ENCODE measurements around the gene SMAD3.
A peak's percentile ranks its signal among the peaks of the same experiment; 100 is the strongest.

The SMAD3 gene

DNA sequence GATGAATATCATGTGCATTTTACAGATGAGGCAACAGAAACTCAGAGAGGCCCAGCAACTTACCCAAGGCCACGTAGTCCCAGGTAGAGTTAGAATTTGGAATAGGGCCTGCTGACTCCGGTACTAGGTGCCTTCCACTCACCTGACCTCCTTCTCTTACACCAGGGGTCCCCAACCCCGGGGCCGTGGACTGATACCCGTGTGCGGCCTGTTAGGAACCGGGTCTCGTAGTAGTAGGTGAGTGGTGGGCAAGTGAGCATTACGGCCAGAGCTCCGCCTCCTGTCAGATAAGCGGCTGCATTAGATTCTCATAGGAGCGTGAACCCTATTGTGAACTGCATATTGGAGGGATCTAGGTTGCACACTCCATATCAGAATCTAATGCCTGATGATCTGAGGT, 64.8 kb downstream of the SMAD3 start:
- DNase-seq: no peak

DNA sequence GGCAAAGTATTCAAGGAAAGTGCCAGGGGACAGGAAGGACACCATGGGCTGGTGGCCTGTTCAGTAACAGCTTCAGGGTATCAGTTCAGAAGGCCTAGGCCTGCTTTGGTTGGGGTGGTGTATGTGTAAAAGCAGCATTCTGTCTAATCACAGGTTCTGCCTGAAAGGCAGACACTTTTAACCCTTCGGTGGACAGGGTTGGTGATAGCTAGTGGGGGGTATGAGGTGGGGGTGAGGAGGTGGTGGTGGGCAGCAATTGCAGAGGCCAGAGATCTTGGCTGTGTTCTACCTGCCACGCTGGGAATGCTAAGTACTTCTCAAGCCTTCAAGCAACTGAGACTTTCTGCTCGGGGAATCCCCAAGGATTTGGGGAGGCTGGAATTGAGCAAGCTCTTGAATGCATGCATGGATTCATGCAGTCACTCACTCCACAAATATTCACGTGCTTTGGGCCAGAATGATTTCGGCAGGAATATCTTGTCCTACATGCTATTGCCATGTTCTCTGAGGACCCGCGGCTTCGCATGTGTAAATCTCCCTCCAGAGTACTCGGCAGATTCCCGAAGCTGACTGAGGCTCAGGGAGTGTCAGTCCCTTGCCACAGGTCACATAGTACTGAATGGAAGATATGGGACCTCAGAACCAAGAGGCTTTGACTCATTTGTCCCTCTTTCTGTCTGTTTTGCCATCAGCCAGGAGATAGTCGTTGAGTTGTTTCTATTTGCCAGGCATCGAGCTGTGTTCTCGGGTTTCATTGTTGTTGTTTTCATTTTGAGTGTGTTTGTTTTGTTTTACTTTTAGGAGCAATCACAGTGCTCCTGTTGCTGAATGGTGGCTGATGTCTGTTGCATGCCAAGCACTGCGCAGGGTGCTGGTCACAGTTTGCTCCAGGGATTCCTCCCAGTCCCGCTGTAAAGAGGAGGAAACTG, 65.5 kb downstream of the SMAD3 start:
- no peak for DNase-seq

DNA sequence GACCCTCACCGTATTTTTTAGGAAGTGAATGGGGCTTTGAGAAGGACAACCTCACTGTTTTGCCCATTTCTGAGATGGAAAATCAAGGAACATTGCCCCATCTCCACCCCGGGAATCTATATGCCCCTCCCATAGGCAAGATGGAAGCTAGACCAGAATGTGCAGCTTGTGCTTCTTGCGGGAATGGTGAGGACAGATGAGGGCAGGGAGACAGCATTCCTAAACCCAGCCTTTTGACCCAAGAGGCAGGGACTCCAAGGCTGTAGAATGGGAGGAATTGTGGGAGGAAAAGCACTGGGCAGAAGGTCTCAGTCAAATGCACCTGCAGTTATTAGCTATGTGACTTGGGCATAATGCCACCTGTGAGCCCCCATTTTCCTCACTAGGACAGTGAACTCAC, 66.9 kb downstream of the SMAD3 start:
- no peak for DNase-seq

DNA sequence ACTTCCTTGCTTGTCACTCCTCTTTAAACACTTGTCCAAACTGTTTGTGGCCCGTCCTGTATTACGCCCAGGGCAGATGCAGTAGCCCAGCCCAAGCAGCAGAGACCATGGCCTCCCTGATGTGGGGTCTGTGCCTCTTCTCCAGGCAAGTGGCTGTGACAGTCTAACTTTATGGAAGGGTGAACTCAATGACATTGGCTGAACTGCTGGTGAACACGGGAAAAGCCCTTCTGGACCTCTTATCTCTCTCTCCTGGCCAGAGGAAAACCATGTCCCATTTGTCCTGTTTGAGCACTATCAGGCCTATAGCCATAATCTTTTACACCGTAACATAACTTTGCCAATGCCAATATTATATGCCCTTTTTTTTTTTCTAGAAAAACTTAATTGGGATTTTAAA, 67.6 kb downstream of the SMAD3 start:
- no peak for DNase-seq

DNA sequence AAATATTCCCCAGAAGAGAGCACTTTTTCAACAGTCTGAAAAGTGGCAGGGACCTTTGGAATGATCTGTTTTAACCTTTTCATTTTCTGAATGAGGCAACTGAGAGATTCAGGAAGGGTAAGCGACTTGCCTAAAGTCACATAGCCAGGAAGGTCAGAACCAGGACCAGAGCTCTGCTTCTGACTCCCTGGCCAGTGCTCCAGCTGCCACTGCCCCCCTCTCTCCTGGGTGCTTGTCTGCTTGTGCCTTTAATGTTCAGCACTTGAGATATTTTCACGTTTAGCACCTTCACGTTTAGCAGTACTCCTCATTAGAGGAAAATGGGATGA, 68.3 kb downstream of the SMAD3 start:
- no peak for DNase-seq

DNA sequence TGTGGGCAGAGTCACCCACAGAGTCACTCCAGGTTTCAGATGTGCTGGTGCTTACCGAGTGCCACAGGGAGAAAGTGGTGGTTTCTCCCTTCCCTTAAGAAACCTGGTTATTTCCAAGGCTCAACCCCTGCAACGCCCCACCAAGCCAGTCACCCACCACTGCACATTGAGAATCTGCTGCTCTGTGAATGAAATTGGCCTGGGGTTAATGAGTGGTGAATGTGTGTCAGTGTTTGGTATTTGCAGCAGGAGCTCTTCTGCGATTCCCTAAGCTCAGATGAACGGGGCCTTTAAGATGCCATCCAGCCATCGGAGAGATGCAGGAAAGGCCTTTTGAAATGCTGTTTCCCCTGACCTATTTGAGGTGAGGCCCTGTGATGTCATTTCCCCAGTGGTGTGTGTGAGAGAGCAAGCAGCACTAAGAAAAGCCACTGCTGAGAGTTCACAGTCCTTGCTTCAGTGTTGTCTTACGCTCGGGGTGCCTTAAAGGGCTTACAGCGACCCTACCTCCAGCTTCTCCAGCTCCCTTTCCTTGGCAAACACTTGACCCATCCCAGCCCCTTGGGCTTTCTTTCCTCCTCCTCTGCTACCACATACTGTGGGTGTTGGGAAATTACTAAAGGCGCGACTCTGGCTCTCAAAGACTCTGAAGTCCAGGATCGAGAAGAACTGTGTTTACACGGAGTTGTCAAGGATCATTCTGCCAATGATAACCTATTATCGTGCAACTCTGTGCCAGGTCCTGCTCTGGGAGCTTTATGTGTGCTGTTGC, 68.9 kb downstream of the SMAD3 start:
- peak; percentile 76 for DNase-seq

DNA sequence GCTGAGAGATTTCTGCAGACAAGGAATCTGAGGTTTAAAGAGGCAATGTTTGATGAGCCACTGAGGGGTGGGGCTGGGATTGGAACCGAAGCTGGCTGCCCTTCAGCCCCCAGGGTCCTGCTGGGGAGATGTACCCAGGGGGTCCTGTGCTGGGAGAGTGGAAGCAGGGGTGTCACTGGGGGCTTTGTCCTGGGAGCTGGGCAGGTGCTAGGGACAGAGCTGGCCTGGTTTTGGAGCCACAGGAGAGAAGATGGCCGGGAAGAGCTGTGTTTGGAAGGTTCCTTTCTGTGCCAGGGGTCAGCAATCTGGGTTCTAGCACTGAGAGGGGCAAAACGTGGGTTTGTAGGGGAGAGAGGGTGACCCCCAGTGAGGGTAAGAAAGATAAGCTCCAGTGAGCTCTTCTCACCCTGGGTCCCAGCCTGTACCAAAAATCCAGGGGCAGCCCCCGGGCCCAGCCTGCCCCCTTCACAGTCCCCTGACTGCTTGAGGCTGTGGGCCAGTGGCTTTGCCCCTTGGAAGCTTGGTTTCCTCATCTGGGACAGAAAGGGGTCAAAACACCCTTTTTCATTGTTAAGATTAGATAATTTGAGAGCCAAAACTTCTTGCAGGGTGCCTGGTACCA, 69.6 kb downstream of the SMAD3 start:
- no peak for DNase-seq

DNA sequence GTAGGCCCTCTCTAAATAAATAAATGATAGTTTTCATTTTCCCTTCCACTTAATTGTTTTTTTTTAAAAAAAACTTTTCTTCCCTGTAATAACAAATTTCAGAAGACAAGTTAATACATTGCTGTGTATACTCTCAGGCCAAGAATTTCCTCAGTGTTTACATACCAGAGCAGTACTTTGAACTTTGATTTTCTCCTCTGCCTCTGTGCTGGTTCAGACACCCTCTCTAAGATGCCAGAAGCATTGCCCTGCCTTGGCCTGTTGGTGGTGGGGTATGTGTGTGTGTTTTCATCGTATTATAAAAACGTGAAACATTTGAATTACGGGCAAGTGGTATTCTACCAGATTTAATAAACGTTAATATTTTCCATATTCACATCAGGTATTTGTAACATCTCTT, 70.1 kb downstream of the SMAD3 start:
- DNase-seq: no peak

DNA sequence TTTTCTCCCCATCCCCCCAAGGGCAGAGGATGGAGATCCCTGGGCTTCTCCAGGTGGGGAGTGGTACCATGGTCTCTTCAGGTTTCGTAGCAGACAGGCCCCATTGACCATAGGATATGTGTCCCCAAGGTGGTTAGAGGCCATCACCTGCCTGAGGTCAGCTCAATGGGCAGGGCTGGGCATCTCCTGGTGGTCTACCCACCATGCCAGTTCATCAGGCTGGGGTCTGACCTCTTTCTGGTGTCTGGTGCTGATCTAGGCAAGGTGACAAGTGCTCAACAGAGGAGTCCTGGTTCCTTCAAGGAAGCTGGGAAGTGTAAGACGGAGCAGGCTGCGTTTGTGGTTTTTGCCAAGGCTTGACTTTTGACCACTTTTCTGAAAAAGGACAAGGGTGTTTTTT, 71.4 kb downstream of the SMAD3 start:
- DNase-seq: no peak

DNA sequence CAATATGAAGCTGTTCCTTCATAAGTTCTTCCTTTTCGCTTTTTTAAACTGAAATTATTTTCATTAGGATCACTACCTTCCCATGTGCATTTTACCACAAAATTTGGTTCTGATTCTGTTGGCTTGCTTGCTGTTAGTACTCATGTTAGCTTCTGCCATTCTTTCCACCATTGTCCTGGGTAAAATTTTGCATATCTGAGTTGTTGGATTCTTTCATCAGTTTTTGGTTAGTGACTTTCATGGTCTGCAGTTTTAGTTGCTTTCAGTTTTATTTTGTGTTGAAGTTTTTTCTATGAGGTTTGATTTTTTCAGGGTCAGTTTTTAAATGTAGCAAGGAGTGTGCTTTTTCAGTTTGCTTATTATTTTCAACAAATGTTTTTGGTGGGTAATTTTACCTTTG, 71.9 kb downstream of the SMAD3 start:
- no peak for DNase-seq

DNA sequence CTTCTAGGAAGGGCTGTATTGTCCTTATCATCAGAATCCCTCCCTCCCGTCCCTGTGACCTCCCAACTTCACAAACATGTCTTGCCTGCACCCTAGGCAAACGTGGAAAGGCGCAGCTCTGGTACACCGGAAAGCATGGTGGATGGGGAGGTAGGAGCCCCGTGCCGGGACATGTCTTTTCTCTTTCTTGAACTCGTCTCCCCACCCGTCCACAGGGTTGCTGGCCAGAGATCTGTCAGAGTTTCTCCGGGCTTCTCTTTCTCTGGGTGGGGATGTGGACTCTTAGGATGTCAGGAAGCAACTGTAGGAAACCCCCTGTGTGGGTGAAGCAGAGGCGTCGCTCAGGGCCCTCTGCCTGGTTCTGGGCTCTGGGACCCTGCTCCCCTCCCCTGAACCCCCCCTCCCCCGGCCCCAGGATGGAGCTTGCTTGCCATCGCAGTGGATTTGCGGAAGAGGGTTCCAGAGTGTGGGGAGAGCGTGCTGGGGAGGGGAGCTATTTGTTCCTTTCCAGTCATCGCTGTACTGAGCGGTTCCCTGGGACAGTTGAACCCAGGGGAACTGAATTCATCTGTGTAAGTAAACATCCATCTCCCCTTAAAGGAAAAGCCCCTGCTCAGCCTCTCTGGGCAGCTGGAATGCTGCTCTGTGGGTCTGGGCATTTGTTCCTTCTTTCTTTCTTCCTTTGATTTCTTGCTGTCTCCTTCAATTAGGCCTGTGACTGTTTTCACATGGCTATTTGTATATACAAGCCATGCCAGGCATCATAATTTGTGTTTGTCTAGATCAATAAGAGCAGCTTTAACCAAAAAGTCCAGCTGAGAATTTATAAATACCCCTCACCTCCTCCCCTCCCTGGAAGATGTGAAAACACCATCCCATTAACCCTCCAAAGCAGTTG, 72.8 kb downstream of the SMAD3 start:
- no peak for DNase-seq

DNA sequence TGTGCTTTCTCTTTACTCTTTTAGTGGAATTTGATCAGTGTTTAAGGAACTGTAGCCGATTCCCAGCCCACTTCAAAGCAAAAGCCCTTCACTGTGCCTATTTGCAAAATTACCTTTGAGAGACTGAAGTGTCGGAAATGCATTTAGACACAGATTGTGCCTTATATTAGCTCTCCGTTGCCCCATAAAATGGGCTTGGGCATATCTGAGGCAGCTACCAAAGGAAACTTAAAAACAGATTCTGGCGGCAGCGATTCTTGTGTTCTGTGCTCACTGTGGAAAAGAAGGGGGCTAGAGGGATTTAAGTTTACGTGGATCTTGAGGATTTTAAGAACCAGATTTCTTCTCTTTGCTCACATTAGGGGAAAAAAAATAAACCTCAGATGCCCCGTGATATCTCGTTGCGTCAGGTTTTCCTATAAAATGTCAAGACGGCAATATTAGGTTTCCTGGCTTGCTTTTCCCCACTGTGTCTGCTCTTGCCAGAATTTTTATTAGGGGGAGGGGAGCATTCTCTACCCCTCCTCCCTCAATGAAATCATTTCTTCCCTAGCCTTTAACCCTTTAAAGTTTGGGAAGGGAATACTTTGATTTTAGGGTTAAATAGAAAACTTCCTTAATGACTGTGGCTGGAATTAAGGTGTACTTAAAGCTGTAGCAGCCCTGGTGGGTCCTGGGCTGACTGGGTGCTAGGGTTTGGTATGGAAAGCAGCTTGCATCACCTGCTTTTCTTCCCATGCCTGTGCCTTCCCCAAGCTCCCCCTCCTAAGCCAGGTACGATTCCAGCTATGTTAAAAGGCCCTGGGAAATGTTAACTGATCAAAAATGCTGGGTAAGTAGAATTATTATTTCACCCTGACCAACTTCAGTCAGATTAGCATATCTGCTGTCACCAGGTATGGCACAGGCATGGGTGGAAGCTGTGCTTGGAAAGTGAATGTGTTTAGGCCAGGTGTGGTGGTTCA, 73.8 kb downstream of the SMAD3 start:
- no peak for DNase-seq

DNA sequence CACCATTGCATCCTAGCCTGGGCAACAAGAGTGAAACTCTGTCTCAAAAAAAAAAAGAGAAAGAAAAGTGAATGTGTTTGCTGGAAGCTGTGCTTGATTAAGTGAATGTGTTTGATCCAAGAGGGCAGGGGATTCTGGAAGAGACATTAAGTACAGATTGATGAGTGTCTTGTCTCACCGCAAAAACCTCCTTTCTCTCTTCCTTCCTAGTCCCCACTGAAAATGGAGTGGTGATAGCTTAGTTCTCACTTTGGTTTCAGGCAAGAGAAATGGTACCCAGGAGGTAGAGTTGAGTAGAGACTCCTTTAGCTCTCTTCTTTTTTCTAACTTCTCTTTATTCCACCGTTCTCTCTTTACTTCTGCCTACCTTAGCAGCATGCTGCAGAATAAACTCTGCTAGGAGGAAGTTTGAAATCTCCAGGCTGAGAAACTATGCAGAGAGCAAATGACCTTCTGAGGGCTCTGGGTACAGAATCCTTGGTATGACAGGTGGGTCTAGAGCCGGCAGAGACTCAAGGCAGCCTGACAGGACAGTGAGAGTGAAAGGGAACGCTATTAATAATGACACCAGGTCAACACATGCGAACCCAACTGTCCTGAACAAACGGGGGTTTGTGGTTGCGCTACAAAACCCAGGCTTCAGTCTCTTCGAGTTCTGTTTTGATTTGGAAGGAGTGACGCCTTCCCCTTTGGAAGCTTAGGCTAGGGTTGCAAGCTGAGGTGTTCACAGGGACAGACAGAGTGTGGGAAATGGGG, 74.9 kb downstream of the SMAD3 start:
- no peak for DNase-seq

DNA sequence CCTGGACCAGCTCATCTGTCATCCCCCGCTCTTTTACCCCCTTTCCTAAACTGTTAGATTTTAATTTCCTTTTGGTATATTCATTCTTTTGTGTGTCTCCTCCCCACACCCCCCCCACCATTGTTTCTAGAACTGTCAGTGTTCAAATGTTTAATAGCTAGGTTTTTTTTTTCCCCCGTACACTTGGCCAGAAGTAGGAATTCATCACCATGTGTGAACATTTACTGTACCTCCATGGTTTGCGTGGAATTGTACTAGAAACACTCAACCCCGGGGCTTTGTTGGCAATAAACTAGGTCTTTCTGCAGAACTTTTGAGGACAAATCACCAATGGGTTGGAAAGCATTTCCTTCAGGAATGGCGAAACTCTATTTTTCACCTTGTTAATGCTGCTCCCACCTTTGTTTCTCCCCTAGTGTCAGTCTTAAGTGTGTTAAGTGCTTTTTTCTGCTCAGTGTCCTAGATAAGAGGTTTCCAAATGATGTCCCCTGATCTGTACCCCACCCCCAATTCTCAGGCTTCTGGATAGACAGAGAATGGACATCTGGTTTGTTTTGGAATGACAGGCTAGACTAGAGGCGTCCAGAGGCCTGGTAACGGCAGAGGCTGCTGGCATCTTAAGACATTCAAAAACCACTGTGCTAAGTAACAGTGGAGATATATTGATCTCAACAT, 76.8 kb downstream of the SMAD3 start:
- DNase-seq: no peak

DNA sequence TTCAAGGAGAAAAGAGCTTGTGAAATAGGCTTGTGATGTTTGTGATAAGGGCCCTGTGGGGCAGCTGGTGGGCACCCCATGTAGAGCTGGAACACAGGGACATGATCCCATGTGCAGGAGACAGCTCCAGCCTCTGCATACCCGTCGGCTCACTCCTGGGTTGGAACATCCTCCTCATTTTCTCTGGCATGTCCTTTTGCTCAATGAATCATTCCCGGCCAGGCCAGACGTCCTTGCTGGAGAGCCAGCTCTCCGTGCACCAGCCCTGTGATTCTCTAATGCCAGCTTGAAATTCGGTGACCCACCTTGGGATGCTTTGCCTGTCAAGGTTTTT, 77.3 kb downstream of the SMAD3 start:
- DNase-seq: no peak

DNA sequence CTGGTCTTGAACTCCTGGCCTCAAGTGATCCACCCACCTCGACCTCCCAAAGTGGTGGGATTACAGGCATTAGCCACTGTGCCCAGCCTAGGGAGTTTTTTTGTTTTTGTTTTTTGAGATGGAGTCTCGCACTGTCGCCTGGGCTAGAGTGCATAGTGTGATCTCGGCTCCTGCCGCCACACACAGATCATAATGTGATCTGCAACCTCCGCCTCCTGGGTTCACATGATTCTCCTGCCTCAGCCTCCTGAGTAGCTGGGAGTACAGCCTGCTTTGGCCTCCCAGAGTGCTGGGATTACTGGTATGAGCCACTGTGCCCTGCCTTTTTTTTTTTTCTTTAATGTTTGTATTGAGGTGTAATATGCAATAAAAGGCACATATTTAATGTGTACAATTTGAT, 78.2 kb downstream of the SMAD3 start:
- DNase-seq: no peak

DNA sequence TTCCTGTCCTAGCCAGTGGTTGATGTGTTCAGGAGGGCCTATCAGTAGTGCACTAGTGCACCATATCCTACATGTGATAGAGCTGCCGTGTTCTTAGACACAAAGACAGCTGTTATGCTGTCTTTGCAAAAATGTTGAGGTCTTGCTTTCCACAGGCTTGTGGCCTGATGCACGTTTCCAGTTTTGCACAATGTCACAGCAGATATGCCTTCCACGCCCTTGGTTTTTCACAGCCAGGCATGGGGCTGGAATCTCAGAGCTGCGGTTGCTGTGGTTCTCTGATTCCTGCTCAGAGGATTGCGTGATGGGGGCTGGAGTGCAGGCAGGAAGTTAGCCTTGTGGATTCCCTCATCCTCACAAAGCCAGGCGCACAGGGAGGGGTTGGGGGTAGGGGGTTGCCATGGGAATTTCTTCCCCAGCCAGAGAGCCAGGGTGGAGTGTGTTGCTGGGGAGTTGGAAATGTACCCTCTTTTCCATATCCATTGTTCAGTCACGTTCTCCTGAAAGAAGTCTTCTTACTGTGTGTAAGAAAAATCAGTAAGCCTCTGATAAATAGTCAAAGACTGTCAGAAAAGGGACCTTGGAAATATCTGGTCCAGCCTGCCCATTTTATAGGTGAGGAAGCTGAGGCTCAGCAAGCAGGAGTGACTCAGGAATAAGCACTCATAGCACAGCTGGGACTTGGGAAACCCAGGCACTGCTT, 79.4 kb downstream of the SMAD3 start:
- DNase-seq: peak; percentile 20

DNA sequence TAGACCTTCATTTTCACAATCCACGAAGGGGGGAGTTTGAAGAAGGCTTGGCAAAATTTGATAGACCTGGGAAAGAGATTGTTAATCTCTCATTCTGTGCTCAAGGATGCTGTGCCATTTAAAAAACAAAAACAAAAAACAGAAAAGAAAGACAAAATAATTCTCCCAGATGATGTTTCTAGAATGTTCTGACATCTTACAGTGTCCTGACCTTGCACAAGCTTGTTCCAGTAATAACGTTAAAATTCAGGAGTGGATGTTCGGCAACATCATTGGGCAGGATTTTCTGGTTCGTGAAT, 79.9 kb downstream of the SMAD3 start:
- DNase-seq: no peak

DNA sequence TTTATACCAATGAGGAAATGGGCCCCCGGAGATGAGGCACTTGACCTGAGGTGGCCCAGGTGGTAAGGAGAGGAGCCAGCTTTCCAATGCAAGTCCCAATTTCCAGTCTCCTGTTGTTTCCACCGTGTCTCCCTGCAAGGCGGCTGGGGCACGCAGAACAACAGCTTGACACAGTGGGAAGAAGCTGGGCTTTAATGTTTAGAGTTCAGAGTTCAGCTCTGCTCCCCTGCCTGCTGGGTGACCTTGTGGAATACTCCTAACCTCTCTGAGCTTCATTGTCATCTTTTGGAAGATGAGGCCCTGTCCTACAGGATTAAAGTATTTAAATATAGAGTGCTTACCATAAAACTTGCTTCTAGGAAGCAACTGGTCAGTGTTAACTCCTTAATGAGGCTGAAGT, 80.3 kb downstream of the SMAD3 start:
- no peak for DNase-seq

DNA sequence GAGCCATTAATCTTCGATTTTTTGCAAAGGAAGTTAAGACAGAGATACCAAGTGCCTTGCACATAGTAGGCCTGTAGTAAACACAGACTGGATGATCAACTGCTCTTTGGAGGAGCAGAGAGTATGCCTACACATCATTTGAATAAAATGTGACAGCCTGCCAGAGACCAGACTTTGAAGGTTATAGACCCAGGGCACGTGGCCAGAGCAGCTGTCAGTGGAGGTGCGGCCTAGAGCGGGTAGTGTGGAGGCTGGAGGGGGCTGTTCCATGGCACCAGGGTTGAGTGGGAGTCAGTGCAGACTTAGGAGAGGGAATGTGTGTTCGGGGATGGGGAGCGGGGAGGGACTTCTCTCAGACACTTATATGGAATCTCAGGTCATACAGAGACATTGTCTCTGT, 80.8 kb downstream of the SMAD3 start:
- DNase-seq: no peak

All from CD4-positive, alpha-beta T cell treated with Interferon gamma for 1 hour (primary cell).